ENCODE measurements around the gene BAZ1A. TPM values are rescaled to one million over a fixed set of nuclear protein-coding genes. Genes with fewer than 3 reads are reported as not detected.

The BAZ1A gene
- total and polyA plus RNA-seq, 2 donors (not counting 1 experiment from before 2014, with no cell fraction given) = 18.8 to 36.8 TPM

GRCh38 chr14:34778744-34779143 is 96.4 kb downstream of the BAZ1A start:
- Histone ChIP-seq H3K27me3 (replicated peaks in 1 of 4; ENCODE audit: control extremely low read depth in 1 of 4, control insufficient read depth in 3 of 4, insufficient read depth in 4 of 4, low read length in 3 of 4) (no peaks in the 10 kb centered on the region), H3K27ac (ENCODE audit: low read length in 2 of 2) (no peak overlapping the region), H3K79me2 (ENCODE audit: control insufficient read depth, insufficient read depth, low read length) (peaks cover 9% of the 10 kb centered on the region), H3K4me1 (ENCODE audit: control insufficient read depth in 2 of 2, insufficient read depth in 2 of 2, low read length in 2 of 2) (no peaks in the 10 kb centered on the region), H3K36me3 (replicated peaks in 1 of 2; ENCODE audit: control extremely low read depth in 1 of 2, control insufficient read depth in 1 of 2, extremely low read depth in 1 of 2, insufficient read depth in 2 of 2, low read length in 1 of 2) (peaks cover 14 to 57% of the 10 kb centered on the region in 2 experiments), H3K4me2 (replicated peaks; ENCODE audit: low read depth, low read length, poor library complexity, severe bottlenecking) (no peak overlapping the region), H3K9ac (ENCODE audit: low read length) (no peak overlapping the region), H2AFZ (ENCODE audit: insufficient read depth, low read depth, low read length, poor library complexity, severe bottlenecking) (no peak overlapping the region), H3K9me3 (ENCODE audit: control extremely low read depth in 1 of 3, control insufficient read depth in 2 of 3, insufficient read depth in 1 of 3, low read length in 2 of 3) (no peaks in the 10 kb centered on the region), H4K20me1 (ENCODE audit: control insufficient read depth, insufficient read depth, low read length, poor library complexity, severe bottlenecking) (peaks cover 5% of the 10 kb centered on the region), H3K4me3 (ENCODE audit: control extremely low read depth in 1 of 5, extremely low read depth in 1 of 5, insufficient read depth in 1 of 5, low read depth in 2 of 5, low read length in 4 of 5) (no peak overlapping the region)
- ChIA-PET POLR2A (no interaction called here), CTCF (no interaction called here)
- intact Hi-C loops (cut with micrococcal nuclease) = no loop called here
- Mint-ChIP-seq H3K9me3 (ENCODE audit: insufficient read depth) (no peaks in the 10 kb centered on the region), H3K27ac (no peak overlapping the region), H3K4me3 (no peak overlapping the region), H3K4me1 (no peaks in the 10 kb centered on the region), H3K27me3 (no peaks in the 10 kb centered on the region)
- WGBS (ENCODE audit: insufficient coverage) = 100% methylated on average over 3 of the region's 3 CpGs
- no peak for ATAC-seq (ENCODE audit: low read depth)
- TF ChIP-seq EZH2 (IDR thresholded peaks at IDR 0.05; ENCODE audit: borderline replicate concordance, insufficient read depth, low read depth, low read length, poor library complexity, severe bottlenecking) (no peak), CTCF (IDR thresholded peaks at IDR 0.05) (no peak)
- DNase-seq = no peak

GRCh38 chr14:34776611-34777010 is 98.5 kb downstream of the BAZ1A start:
- no peak overlapping the region for H3K4me3 ChIP-seq (ENCODE audit: control extremely low read depth in 1 of 5, extremely low read depth in 1 of 5, insufficient read depth in 1 of 5, low read depth in 2 of 5, low read length in 4 of 5)
- ChIA-PET CTCF (interaction anchor here (1.6 kb wide), 1 partner anchor 54 kb away, joined by 4 read pairs; no protein-coding TSS in a partner anchor), POLR2A (no interaction called here)
- TF ChIP-seq EZH2 (IDR thresholded peaks at IDR 0.05; ENCODE audit: borderline replicate concordance, insufficient read depth, low read depth, low read length, poor library complexity, severe bottlenecking) (no peak), CTCF (IDR thresholded peaks at IDR 0.05) (no peak)
- no CpG with 5 or more reads among the region's 1 CpG for WGBS (ENCODE audit: insufficient coverage)
- H3K27me3 ChIP-seq (replicated peaks in 1 of 4; ENCODE audit: control extremely low read depth in 1 of 4, control insufficient read depth in 3 of 4, insufficient read depth in 4 of 4, low read length in 3 of 4) = no peaks in the 10 kb centered on the region
- ATAC-seq (ENCODE audit: low read depth) (no peak), DNase-seq (no peak)
- intact Hi-C loops (cut with micrococcal nuclease) = no loop called here
- H4K20me1 ChIP-seq (ENCODE audit: control insufficient read depth, insufficient read depth, low read length, poor library complexity, severe bottlenecking) = peaks cover 5% of the 10 kb centered on the region
- Mint-ChIP-seq H3K4me1 (no peaks in the 10 kb centered on the region), H3K27me3 (no peaks in the 10 kb centered on the region), H3K9me3 (ENCODE audit: insufficient read depth) (no peaks in the 10 kb centered on the region), H3K27ac (no peak overlapping the region), H3K4me3 (no peak overlapping the region)
- H3K79me2 ChIP-seq (ENCODE audit: control insufficient read depth, insufficient read depth, low read length) = peaks cover 13% of the 10 kb centered on the region
- H2AFZ ChIP-seq (ENCODE audit: insufficient read depth, low read depth, low read length, poor library complexity, severe bottlenecking) = no peak overlapping the region
- peaks cover 6 to 58% of the 10 kb centered on the region in 2 experiments for H3K36me3 ChIP-seq (replicated peaks in 1 of 2; ENCODE audit: control extremely low read depth in 1 of 2, control insufficient read depth in 1 of 2, extremely low read depth in 1 of 2, insufficient read depth in 2 of 2, low read length in 1 of 2)
- H3K4me2 ChIP-seq (replicated peaks; ENCODE audit: low read depth, low read length, poor library complexity, severe bottlenecking) = no peak overlapping the region
- no peaks in the 10 kb centered on the region for H3K4me1 ChIP-seq (ENCODE audit: control insufficient read depth in 2 of 2, insufficient read depth in 2 of 2, low read length in 2 of 2)
- H3K9ac ChIP-seq (ENCODE audit: low read length) = no peak overlapping the region
- H3K9me3 ChIP-seq (ENCODE audit: control extremely low read depth in 1 of 3, control insufficient read depth in 2 of 3, insufficient read depth in 1 of 3, low read length in 2 of 3) = no peaks in the 10 kb centered on the region
- H3K27ac ChIP-seq (ENCODE audit: low read length in 2 of 2) = no peak overlapping the region
